ENCODE data around the gene PPARD.

- TF ChIP-seq YY1 (IDR thresholded peaks at IDR 0.05; ENCODE audit: insufficient read depth, insufficient read length) (no peak), ZNF274 (IDR thresholded peaks at IDR 0.05; ENCODE audit: low read depth, low read length) (no peak)
Observed at GRCh38 chr6:35381132-35381531, 38.8 kb downstream of the PPARD start.
